HG02678 (cell line): ENCODE measurements around the gene RASAL2.

Experiments used
- ATAC-seq: cut with Tn5 transposase; IDR thresholded peaks from one replicate; pipeline ENCODE4 v1.9.1; 2021; ENCODE audit warnings: mild to moderate bottlenecking, moderate library complexity; ENCODE audit not compliant: unreplicated experiment

RASAL2 gene

DNA sequence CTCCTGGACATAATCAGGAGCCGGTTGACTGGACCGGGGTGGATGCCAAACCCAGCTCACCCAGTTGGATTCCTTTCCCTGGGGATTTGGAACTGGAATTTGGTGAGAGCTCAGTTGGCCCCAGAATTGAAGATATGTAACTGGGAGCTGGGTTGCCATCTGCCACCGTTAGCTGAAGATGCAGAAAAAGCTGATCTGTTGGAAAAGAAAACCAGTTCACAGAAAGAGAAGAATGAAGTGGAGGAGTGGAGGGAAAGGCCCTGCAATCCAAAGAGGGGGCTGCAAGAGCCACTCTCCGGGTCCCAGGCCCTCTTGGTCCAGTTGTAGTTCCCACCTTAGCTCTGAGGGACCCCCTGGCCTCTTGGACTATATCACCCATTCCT, 435.0 kb downstream of the RASAL2 start:
- ATAC-seq: no peak

DNA sequence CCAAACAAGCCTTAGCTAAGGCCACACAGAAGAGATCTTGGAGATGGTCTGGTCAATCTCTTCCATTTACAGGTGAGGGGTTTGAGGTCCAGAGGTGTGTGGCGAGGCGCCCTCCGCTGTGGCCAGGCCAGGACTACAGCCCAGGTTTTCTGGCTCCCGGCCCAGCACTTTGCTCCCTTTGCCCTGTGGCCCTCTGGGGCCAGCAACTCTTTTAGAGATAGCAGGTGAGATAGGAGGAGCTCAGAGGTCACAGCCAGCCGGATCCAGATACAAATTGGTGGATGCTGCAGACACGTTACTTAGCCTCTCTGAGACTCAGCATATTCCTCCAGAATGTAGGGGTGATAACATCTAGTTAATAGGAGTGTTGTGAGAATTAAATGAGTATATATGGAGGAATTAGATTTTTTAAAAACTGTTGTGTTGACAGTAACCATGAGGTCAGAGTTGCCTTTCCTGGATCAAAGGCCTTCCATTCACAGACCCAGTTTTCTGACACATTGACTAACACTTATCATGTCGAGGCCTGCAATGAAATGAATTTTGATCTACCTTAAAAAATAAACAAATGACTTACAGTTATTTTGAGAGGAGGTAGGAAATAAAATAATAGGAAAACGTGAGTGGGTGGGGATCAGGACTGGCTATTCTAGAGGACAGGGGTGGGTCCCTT, 435.6 kb downstream of the RASAL2 start:
- no peak for ATAC-seq

GRCh38 chr1:178530037-178530402, 436.1 kb downstream of the RASAL2 start:
- ATAC-seq: no peak

GRCh38 chr1:178530502-178530901, 436.6 kb downstream of the RASAL2 start:
- ATAC-seq: no peak

DNA sequence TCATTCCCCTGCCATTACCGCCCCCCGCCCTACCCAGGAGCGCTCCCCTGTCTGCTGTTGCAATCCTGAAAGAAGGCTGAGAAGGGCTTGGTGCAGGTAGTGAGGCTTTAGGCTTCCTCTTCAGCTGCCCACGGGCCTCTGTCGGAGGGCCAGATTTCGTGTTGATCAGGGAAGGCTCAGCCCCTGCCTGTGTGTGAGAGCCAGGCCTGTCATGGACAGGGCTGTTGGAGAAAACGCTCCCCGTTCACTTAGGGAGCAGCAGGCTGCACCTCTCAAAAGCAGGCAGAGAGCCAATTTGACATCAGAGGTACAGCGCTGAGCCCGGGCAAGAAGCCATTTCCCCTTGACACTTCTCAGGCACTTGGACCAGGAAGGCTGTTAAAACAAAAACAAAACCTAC, 438.0 kb downstream of the RASAL2 start:
- ATAC-seq: peak; percentile 23

DNA sequence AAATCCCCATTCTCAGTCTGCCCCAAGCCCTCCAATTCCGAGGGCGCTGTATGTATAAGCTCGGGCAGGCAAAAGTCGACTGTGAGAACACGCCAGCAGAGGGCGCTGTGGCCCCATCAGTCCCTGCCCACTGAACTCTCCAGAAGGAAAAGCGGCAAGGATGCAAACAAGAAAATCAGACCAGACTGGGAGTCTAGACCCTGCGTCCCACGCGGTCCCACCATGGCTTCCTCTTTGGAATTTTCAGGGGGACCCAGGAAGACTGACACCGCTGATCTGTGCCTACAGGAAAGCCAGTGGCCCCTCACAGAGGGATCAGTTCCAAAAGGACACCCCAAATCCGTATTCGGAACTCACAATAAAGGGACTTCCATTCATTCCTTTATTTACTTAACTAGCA, 438.5 kb downstream of the RASAL2 start:
- peak; percentile 72 for ATAC-seq

- ATAC-seq: no peak
Measured at GRCh38 chr1:178533121-178533946, 439.4 kb downstream of the RASAL2 start.
